T-helper 1 cell treated with Interleukin-12 subunit alpha and Interleukin-12 subunit beta and Interleukin-4 antibody, amounts not matched to agents 30 ng/mL and 1 ng/mL, for 36 hours (primary cell): ENCODE results near the gene GPR153. TPM values are rescaled to one million over a fixed set of nuclear protein-coding genes. Genes with fewer than 3 reads are reported as not detected.

ENCODE experiments used
- intact Hi-C: fragments of 100-400 bp; cut with micrococcal nuclease; formaldehyde crosslinking; loops from one replicate; pipeline ENCODE4 v1.15.1; 2024
- total RNA-seq: library from RNA; stranded (reverse); gene quantifications from 2 replicates; pipeline ENCODE4 v1.2.3, GENCODE V29; 2022

Gene GPR153
- total RNA-seq, 1 donor from 2014 or later: 3.1 TPM

GRCh38 chr1:6287029-6287428, 26.1 kb upstream of the GPR153 start:
- intact Hi-C loops: no loop called here

- intact Hi-C loops: no loop called here
Observed at GRCh38 chr1:6286266-6286665, 25.4 kb upstream of the GPR153 start.

- intact Hi-C loops: no loop called here
Observed at GRCh38 chr1:6285336-6285735, 24.4 kb upstream of the GPR153 start.

DNA sequence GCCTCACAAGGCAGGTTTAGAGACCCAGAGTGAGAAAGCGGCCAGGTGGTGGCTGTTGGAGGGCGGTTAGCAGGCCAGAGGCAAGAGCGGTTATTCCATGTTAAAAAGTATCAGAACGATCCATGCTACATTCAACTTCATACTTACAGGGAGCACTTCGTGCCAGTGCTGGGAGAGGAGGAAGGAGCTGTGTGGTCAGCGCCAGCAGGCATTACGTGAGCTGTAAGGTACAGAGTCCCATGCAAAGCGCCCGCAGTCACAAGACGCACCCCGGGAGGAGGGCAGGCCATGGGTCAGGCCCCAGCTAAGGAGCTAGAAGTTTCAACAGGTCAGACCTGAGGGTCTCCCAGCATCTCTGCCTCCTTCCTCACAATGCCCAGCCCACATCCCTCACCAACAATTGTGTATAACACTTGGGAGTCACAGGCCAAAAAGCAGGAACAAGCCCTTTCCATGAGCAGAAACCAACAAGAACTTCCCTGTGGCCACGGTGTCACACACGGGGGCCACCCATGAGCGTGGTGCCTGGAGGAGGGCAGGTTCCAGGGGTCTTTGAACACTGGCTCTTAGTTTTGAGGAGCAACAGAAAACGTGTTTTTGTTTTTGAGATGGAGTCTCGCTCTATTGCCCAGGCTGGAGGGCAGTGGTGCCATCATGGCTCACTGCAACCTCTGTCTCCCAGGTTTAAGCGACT, 21.8 kb upstream of the GPR153 start:
- intact Hi-C loops: no loop called here

- intact Hi-C loops: no loop called here
Observed at GRCh38 chr1:6281511-6282402, 20.9 kb upstream of the GPR153 start.

DNA sequence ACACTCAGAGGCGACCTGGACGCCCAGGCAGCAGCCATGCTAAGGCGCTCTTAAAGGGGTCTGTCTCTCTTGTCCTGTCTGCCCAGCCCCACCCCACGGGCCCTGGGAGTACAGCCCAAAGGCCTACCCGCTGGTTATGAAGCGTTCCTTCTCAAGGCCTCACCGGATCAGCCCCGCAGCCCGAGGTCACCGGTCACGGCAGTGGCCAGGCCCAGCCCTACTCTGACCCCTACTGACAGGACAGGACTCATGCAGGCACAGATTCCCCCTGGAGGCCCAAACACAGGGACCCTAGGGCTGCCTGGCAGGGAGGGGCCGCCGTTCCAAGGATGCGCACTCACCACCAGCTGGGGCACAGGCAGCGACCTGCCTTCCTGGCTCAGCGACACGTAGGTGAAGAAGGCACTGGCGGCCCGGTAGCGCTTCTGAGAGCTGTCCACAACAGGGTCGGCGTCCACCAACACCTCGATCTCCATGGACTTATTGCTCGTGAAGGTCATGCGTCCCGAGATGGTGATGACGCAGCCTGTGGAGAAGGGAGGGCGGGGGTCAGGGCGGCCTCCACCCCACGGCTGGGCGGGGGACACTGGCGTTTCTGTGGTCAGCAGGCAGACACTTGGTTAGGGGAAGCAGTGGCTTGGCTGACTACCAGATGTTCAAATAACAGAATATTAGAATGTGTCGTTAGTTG, 20.0 kb upstream of the GPR153 start:
- intact Hi-C loops: no loop called here

DNA sequence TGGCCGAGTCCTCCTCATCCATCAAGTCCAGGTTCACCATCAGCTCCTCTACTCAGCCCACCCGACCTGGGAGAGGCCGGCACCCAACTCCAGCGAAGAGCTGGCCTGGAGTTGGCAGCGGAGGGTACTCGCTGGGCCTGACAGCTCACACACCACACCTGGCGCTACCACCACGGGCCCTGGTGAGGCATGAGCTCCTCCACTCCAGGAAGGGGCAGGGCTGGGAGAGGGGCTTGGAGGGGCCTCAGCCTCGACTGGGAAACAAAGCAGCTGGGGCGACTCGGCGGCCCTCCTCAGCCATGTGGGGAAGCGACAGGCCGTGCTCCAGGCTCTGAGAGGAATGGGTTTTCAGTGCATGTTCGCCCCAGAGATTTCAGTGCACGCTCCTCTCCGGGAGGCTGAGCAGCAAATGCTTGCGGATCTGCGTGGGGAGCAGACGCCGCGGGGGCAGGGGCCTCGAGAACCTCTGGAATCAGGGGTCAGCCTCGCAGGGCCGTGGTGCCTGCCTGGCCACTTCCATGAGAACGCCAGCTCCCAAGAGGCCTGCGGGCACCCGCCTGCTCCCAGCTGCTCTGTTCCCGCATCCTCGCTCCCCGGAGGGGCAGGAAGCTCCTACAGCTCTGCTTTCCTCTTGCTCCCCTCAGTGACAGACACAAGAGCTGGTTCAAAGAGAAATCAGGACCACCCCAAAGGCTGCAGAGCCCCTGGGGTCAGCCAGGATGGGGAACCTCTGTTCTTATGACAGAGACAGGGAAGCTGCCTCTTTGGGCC, 18.9 kb upstream of the GPR153 start:
- intact Hi-C loops: no loop called here

DNA sequence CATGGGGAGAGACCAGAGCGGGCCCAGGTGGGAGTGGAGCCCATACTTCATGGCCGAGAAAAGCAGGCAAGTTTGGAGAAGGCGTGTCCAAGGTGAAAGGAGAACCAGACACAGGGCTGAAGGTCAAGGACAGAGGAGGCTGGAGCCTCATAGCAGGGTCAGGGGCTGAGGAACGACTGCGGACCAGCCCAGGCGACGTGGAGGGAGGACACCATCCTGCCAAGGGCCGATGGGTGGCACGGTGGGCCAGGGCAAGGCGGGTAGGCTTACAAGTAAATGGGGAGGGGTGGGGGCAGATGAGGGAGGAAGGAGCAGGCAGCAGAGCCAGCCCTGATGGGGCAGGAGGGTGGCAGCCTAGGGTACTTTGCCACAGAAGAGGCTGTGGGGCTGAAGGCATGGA, 18.2 kb upstream of the GPR153 start:
- intact Hi-C loops: no loop called here

DNA sequence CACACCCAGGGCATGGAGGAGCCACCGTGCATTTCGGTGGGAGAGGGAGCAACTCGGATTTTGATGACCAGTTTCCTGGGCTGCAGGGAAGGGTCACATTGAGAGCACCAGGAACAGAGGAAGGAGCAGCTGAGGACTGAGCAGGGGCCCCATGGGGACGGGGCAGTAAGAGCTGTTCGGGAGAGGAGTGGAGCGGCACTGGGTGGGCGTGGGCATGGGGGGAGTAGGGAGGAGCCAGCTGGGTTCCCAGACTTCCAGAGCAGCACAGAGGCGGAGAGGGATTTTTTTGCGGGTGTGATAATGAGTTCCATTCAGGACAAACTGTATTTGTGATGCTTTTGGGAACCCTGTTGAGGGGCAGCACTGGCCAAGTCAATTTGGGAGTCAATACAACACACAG, 17.4 kb upstream of the GPR153 start:
- intact Hi-C loops: no loop called here

DNA sequence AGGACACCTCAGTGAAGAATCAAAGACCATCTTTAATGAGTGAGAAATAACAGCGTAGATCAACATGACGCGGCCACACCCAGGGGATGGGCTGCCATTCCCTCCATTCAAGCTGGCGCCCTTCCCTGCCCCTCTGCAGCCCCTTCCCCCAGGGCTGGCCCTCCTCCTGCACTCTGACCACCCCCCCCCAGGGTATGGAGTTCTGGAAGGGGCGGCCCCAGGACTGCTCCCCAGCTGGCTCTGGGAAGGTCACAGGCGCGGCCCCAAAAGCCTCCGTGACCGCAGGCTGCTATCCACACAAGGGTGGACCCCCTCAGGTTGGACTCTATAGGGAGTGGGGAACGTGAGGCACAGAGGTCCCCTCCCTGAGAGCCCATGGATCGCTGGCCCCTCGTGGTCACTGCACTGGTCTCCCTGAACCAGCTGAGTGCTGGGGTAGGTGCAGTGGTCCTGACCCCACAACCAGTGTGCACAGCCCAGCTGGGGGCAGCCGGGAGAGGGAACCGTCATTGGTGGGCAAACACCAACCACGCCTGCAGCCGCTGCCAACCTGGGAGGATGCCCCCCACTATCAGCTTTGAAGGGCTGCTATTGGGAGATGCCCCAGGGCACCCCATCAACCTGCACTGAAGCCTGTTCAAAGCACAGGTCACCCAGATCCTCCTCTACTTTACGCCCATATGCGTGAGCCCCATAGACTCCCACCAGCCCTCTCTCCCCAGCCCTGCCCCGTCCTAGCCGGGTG, 16.1 kb upstream of the GPR153 start:
- intact Hi-C loops: no loop called here

- intact Hi-C loops: no loop called here
Observed at GRCh38 chr1:6275826-6276782, 15.2 kb upstream of the GPR153 start.

- intact Hi-C loops: no loop called here
Observed at GRCh38 chr1:6274622-6275139, 13.8 kb upstream of the GPR153 start.

GRCh38 chr1:6274102-6274501, 13.2 kb upstream of the GPR153 start:
- intact Hi-C loops: no loop called here

- intact Hi-C loops: no loop called here
Observed at GRCh38 chr1:6273380-6273891, 12.5 kb upstream of the GPR153 start.

DNA sequence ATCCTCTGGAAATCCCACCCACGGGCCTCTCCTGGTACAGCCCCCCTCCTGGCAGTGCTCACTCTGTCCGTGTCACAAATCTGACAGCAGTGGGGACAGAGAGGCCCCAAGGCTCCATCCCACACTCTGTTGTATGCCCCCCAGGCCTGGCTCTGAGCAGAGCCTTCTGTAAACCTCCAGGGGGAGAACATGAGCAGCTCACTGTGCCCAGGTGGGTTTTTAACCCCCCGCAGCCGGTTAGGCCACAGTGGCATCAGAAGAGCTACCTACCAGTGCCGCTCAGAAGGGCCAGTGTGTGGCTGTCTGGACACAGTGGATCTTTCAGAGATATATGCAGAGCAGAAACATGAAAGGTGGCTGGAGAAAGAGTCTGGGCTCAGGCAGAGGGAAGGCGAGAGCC, 12.0 kb upstream of the GPR153 start:
- intact Hi-C loops: no loop called here

- intact Hi-C loops: no loop called here
Observed at GRCh38 chr1:6272452-6272851, 11.6 kb upstream of the GPR153 start.

DNA sequence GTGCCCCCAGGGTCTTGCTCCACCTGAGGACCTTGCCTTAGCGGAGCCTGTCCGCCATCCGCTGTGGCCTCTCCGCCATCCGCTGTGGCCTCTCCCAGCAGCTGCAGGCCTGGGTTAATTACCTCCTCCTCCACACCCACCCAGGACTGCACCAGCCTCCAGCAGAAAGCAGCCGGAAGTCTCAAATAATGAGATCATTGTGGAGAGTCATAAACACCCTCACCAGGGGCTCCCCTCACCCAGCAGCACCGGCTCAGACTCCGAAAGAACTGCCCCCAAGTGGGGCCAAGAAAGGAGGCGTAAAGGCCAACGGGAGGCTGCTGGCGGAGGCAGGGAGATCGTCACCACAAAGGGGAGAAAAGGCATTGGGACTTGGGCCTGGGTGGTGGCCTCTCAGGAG, 10.7 kb upstream of the GPR153 start:
- intact Hi-C loops: no loop called here

DNA sequence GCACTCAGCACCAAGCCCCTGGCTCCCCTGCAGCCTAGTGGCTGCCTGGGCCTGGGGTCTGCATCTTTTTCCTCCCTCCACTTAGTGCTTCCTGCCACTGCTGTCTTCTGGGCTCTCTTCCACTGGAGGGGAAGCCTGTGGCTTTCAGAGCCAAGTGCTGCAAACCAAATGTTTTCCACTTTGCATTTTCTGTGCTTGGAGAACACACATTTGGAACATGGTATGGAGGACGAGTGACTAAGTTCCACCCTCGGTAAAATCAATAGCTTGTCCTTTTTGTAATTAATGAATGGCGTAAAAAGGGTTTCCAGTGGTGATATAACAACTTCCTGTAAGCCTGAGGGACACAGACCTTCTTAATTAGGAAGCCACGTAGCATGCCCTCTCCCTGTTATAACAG, 10.1 kb upstream of the GPR153 start:
- intact Hi-C loops: no loop called here

DNA sequence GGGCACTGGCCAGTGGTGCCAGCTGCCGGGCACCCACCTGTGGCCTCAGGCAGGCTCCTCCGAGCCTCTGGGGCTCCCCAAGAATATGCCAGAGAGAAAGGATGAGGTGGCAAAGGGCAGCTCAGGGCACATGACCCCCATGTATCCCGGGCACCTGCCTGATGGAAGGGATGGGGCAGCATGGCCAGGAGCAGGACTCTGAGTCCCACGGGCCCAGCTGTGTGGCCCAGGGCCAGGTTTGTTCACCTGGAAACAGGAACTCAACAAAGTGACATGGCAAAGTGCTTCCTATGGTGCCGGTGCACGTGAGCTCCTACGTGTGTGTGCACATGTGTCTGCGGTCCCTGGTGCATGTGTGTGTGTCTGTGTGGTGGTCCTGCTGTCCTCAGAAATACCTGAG, 9.5 kb upstream of the GPR153 start:
- intact Hi-C loops: no loop called here
